NT2/D1 (cell line): ENCODE measurements around the gene DISP2.

Experiments
- DNase-seq: peaks from one replicate; pipeline ENCODE4 v3.0.0-alpha.2; 2011; ENCODE audit warnings: low read depth, low spot score
- H3K27me3 ChIP-seq: 2 replicates; pipeline ENCODE4 v1.6.0; 2011; ENCODE audit warnings: mild to moderate bottlenecking; ENCODE audit not compliant: insufficient read length, insufficient read depth
- H3K36me3 ChIP-seq: 2 replicates; pipeline ENCODE4 v1.6.1; 2011; ENCODE audit warnings: mild to moderate bottlenecking, low read length, mixed read lengths; ENCODE audit not compliant: insufficient read depth, insufficient read length
- H3K4me1 ChIP-seq: 2 replicates; pipeline ENCODE4 v1.5.1; 2011; ENCODE audit not compliant: insufficient read depth, insufficient read length
- H3K4me3 ChIP-seq: 2 replicates; pipeline ENCODE4 v1.5.1; 2011; ENCODE audit warnings: low read depth; ENCODE audit not compliant: insufficient read length
- H3K9ac ChIP-seq: 2 replicates; pipeline ENCODE4 v1.6.0; 2011; ENCODE audit warnings: low read depth; ENCODE audit not compliant: insufficient read length
- H3K9me3 ChIP-seq: 2 replicates; pipeline ENCODE4 v1.5.1; 2011; ENCODE audit warnings: mild to moderate bottlenecking, low read length; ENCODE audit not compliant: insufficient read depth
- SUZ12 ChIP-seq: IDR thresholded peaks from 2 replicates; pipeline ENCODE4 v1.6.1; 2011; ENCODE audit not compliant: insufficient read length, insufficient read depth; ENCODE audit errors: extremely low read depth
- YY1 ChIP-seq: IDR thresholded peaks from 2 replicates; pipeline ENCODE4 v1.6.1; 2011; ENCODE audit not compliant: insufficient read length, insufficient read depth
- ZNF274 ChIP-seq: IDR thresholded peaks from 2 replicates; pipeline ENCODE4 v1.6.1; 2011; ENCODE audit warnings: mild to moderate bottlenecking, low read depth, low read length

Gene DISP2

DNA sequence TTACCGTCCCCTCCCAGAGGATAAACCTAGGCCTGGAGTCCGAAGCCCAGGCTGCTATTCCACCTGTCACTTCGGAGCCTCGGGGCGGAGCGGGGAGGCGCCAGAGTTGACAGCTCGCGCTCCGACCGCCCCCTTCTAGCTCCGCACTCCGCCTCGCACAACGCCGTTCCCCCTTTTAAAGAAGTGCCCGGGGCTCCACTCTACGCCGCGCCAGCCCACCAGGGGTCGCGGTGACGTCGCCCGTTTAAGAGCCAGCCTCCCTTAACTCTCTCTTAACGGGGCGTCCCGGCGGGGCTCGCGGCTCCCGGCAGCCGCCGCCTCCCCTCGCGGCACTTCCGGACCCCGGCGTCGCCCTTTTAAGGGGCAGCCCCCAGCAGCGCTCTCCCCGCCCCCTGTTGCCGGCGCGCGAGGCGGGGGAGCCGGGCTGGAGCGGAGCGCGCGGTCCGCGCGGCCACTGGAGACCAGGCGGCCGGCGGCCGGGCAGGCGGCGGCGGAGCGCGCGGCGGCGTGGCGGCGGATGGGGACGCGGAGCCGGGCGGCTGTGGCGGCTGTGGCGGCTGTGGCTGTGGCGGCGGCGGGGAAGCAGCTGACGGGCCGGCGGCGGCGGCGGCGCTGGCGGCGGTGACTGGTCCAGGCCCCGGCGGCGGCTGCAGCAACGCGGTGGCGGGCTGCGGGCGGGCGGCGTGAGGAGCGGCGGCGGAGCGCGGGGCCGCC lies 34.6 kb upstream of the DISP2 start, which contains the start of gene INAFM2:
Gene INAFM2, plus strand, starts transcription at position 454 of the 714 bp plus-strand sequence. CDS start 364 bp downstream, outside the sequence.
- Histone ChIP-seq H3K9me3 (no peaks in the 10 kb centered on the region), H3K4me1 (peaks cover 16% of the 10 kb centered on the region), H3K27me3 (peaks cover 4% of the 10 kb centered on the region), H3K36me3 (peaks cover 14% of the 10 kb centered on the region), H3K4me3 (peak within 1 kb of the TSS; percentile 71), H3K9ac (peak within 1 kb of the TSS; percentile 79)
- peak; percentile 91 for DNase-seq
- TF ChIP-seq ZNF274 (no peak), YY1 (no peak), SUZ12 (no peak)

DNA sequence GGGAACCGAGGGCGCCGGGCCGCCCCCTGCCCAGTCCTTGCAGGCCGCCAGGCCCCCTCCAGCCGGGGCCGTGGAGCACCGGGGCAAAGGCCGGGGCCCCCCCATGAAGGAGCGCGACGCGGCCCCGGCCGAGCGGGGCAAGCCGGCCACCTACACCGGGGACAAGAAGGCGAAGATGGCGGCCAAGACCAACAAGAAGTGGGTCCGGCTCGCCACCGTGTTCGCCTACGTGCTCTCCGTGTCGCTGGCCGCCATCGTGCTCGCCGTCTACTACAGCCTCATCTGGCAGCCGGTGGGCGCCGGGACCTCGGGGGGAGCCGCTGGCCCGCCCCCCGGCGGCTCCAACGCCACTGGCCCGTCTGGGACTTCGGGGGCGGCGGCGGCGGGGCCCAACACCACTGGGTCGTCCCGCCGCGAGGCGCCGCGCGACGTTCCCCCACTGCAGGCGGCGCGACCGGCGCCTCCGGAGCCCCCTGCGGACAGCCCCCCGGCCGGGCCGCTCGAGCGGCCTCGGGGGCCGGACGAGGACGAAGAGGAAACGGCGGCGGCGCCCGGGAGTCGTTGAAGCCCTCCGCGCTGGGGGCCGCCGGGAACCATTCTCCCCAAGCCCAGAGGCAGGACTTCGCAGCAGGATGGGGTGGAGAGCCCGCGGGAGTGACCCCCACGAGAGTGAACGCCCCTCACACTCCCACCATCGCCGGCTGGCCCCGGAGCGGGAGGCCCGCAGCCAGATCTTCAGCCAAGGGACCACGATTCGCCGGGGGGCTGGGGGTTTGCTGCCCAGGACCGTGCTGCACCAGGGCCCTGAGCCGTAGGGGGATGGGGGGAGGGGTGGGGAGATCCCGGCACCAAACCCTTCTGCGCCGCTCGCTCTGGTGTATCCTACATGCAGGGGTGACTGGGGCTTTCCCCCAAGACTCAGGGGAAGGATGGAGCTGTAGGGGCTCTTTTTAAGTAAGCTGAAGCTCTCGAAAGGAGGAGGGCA lies 33.8 kb upstream of the DISP2 start:
- H3K9me3 ChIP-seq: no peaks in the 10 kb centered on the region
- TF ChIP-seq ZNF274 (no peak), SUZ12 (no peak), YY1 (no peak)
- peaks cover 14% of the 10 kb centered on the region for H3K36me3 ChIP-seq
- no peak for DNase-seq
- H3K27me3 ChIP-seq: peaks cover 4% of the 10 kb centered on the region
- peak overlapping the region; percentile 71 for H3K4me3 ChIP-seq
- peak overlapping the region; percentile 79 for H3K9ac ChIP-seq
- H3K4me1 ChIP-seq: peaks cover 17% of the 10 kb centered on the region

GRCh38 chr15:40325188-40325587 lies 32.8 kb upstream of the DISP2 start:
- Histone ChIP-seq H3K4me1 (peaks cover 17% of the 10 kb centered on the region), H3K36me3 (peaks cover 23% of the 10 kb centered on the region), H3K4me3 (peak overlapping the region; percentile 71), H3K27me3 (peaks cover 4% of the 10 kb centered on the region), H3K9ac (no peak overlapping the region), H3K9me3 (no peaks in the 10 kb centered on the region)
- no peak for TF ChIP-seq ZNF274
- TF ChIP-seq SUZ12: no peak
- no peak for TF ChIP-seq YY1
- DNase-seq: no peak

GRCh38 chr15:40325700-40326099 lies 32.3 kb upstream of the DISP2 start:
- no peak for DNase-seq
- no peaks in the 10 kb centered on the region for H3K9me3 ChIP-seq
- TF ChIP-seq YY1: no peak
- TF ChIP-seq ZNF274: no peak
- no peak for TF ChIP-seq SUZ12
- peaks cover 26% of the 10 kb centered on the region for H3K36me3 ChIP-seq
- H3K27me3 ChIP-seq: peaks cover 4% of the 10 kb centered on the region
- H3K9ac ChIP-seq: no peak overlapping the region
- peaks cover 15% of the 10 kb centered on the region for H3K4me1 ChIP-seq
- no peak overlapping the region for H3K4me3 ChIP-seq

- TF ChIP-seq SUZ12 (no peak), YY1 (no peak), ZNF274 (no peak)
Measured at GRCh38 chr15:40327457-40327856, 30.6 kb upstream of the DISP2 start.

GRCh38 chr15:40328176-40328575 lies 29.8 kb upstream of the DISP2 start:
- TF ChIP-seq YY1: no peak
- no peak for TF ChIP-seq ZNF274
- no peak for TF ChIP-seq SUZ12
- Histone ChIP-seq H3K4me1 (peaks cover 8% of the 10 kb centered on the region), H3K9ac (no peak overlapping the region), H3K9me3 (no peaks in the 10 kb centered on the region), H3K27me3 (no peaks in the 10 kb centered on the region), H3K36me3 (peaks cover 38% of the 10 kb centered on the region), H3K4me3 (no peak overlapping the region)
- no peak for DNase-seq

More at GRCh38 chr15:40327457-40327856, 30.6 kb upstream of the DISP2 start:
- DNase-seq: no peak
- H3K4me1 ChIP-seq: peaks cover 10% of the 10 kb centered on the region
- H3K4me3 ChIP-seq: no peak overlapping the region
- H3K36me3 ChIP-seq: peaks cover 38% of the 10 kb centered on the region
- H3K9ac ChIP-seq: no peak overlapping the region
- no peaks in the 10 kb centered on the region for H3K9me3 ChIP-seq
- no peaks in the 10 kb centered on the region for H3K27me3 ChIP-seq

- Histone ChIP-seq H3K4me3 (no peak overlapping the region), H3K27me3 (no peaks in the 10 kb centered on the region), H3K9me3 (no peaks in the 10 kb centered on the region), H3K4me1 (peaks cover 9% of the 10 kb centered on the region), H3K9ac (no peak overlapping the region), H3K36me3 (peaks cover 38% of the 10 kb centered on the region)
- DNase-seq: no peak
- TF ChIP-seq YY1 (no peak), ZNF274 (no peak), SUZ12 (no peak)
Measured at GRCh38 chr15:40328751-40329150, 29.3 kb upstream of the DISP2 start.
